ENCODE measurements around the gene RAB41.

DNA sequence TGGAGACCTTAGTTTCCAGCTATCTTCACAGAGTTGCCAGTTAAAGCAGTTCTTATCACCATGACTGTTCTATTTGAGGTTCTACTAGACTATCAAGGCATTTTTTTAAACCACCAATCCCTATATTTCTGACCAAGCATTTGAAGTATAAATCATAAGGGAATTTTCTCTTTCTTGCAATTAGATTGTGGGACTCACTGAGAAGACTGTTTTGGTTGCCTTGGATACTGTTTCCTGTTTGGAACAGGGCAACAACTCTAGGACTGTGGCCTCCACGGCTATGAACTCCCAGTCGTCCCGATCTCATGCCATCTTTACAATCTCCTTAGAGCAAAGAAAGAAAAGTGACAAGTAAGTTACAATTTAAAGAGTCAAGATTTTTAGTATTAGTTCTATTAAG, 19.7 kb downstream of the RAB41 start:
- TF ChIP-seq EZH2phosphoT487 (IDR thresholded peaks at IDR 0.05; ENCODE audit: borderline replicate concordance, low read depth, low read length) = no peak
- TF ChIP-seq, protein P1, sequence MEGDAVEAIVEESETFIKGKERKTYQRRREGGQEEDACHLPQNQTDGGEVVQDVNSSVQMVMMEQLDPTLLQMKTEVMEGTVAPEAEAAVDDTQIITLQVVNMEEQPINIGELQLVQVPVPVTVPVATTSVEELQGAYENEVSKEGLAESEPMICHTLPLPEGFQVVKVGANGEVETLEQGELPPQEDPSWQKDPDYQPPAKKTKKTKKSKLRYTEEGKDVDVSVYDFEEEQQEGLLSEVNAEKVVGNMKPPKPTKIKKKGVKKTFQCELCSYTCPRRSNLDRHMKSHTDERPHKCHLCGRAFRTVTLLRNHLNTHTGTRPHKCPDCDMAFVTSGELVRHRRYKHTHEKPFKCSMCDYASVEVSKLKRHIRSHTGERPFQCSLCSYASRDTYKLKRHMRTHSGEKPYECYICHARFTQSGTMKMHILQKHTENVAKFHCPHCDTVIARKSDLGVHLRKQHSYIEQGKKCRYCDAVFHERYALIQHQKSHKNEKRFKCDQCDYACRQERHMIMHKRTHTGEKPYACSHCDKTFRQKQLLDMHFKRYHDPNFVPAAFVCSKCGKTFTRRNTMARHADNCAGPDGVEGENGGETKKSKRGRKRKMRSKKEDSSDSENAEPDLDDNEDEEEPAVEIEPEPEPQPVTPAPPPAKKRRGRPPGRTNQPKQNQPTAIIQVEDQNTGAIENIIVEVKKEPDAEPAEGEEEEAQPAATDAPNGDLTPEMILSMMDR (conservative IDR thresholded peaks at IDR 0.05; ENCODE audit: low read length) = no peak
